Erythroblast (primary cell): ENCODE measurements around the gene NRXN3.

Experiments
- GATA1 ChIP-seq: IDR thresholded peaks from 2 replicates; pipeline ENCODE4 v1.6.1; 2011; ENCODE audit warnings: low read depth, mild to moderate bottlenecking, control low read depth, low read length, moderate library complexity
- POLR2A ChIP-seq: IDR thresholded peaks from 2 replicates; pipeline ENCODE4 v1.6.1; 2011; ENCODE audit warnings: mild to moderate bottlenecking, low read length

- TF ChIP-seq POLR2A (no peak), GATA1 (no peak)
Observed at GRCh38 chr14:78316052-78316451, 145.9 kb downstream of the NRXN3 start.
